SU-DHL-6 (cell line): ENCODE measurements around the gene MBD5.

Experiments used
- H2AFZ ChIP-seq: fragments of 200-600 bp; sonication (generic); 2 replicates; pipeline ENCODE4 v1.6.1; 2014; ENCODE audit warnings: low read depth, mild to moderate bottlenecking, moderate library complexity, mixed read lengths, antibody characterized with exemption, low read length; ENCODE audit not compliant: severe bottlenecking
- H3F3A ChIP-seq: fragments of 200-600 bp; shearing (Covaris generic); 2 replicates; pipeline ENCODE4 v1.6.0; 2016; ENCODE audit warnings: antibody characterized with exemption, mild to moderate bottlenecking; ENCODE audit not compliant: insufficient read depth
- H3K27ac ChIP-seq: fragments of 200-600 bp; sonication (generic); 2 replicates; pipeline ENCODE4 v1.5.1; 2016; ENCODE audit warnings: low read depth, mild to moderate bottlenecking, low read length, moderate library complexity, mixed read lengths
- H3K27me3 ChIP-seq: fragments of 200-600 bp; sonication (generic), shearing (Covaris generic); 2 replicates; pipeline ENCODE4 v1.6.0; 2014; ENCODE audit warnings: mild to moderate bottlenecking, low read length
- H3K36me3 ChIP-seq: fragments of 200-600 bp; sonication (generic); 2 replicates; pipeline ENCODE4 v1.6.1; 2014; ENCODE audit warnings: mild to moderate bottlenecking, low read length, mixed read lengths
- H3K4me2 ChIP-seq: fragments of 300-600, 200-600 bp; shearing (Covaris generic), sonication (generic); 2 replicates; pipeline ENCODE4 v1.6.0; 2014; ENCODE audit warnings: low read length, low read depth, mild to moderate bottlenecking; ENCODE audit not compliant: poor library complexity, severe bottlenecking
- H3K4me3 ChIP-seq: fragments of 200-600 bp; sonication (generic); 2 replicates; pipeline ENCODE4 v1.5.1; 2014; ENCODE audit warnings: antibody characterized with exemption, low read length, mild to moderate bottlenecking, mixed read lengths; ENCODE audit not compliant: insufficient read depth, poor library complexity, severe bottlenecking
- H3K79me2 ChIP-seq: fragments of 200-600 bp; sonication (generic); 2 replicates; pipeline ENCODE4 v1.6.1; 2014; ENCODE audit warnings: mild to moderate bottlenecking, low read length, moderate library complexity; ENCODE audit not compliant: insufficient read depth
- H3K9ac ChIP-seq: fragments of 200-600 bp; sonication (generic); 2 replicates; pipeline ENCODE4 v1.7.0; 2014; ENCODE audit warnings: mild to moderate bottlenecking, low read length
- H3K9me2 ChIP-seq: fragments of 200-600 bp; sonication (generic); replicated peaks from 2 replicates; pipeline ENCODE4 v1.6.1; 2014; ENCODE audit warnings: low read length; ENCODE audit not compliant: insufficient read depth
- H3K9me3 ChIP-seq: fragments of 200-600 bp; sonication (generic); 2 replicates; pipeline ENCODE4 v1.6.1; 2014; ENCODE audit warnings: low read length, mixed read lengths; ENCODE audit not compliant: insufficient read depth
- H4K20me1 ChIP-seq: fragments of 200-600 bp; sonication (generic); 2 replicates; pipeline ENCODE4 v1.6.1; 2014; ENCODE audit warnings: low read depth, mild to moderate bottlenecking, antibody characterized with exemption, low read length, moderate library complexity, mixed read lengths
- CTCF ChIP-seq: fragments of 200-600 bp; sonication (generic); IDR thresholded peaks from one replicate; pipeline ENCODE4 v1.5.1; 2017; ENCODE audit warnings: antibody characterized with exemption, mild to moderate bottlenecking, low read length, moderate library complexity; ENCODE audit not compliant: insufficient read depth, poor library complexity, severe bottlenecking
- EZH2phosphoT487 ChIP-seq: fragments of 200-600 bp; sonication (generic), shearing (Covaris generic); conservative IDR thresholded peaks from 2 replicates; pipeline ENCODE4 v1.6.1; 2018; ENCODE audit warnings: mild to moderate bottlenecking, antibody characterized with exemption, low read length, moderate library complexity, mixed read lengths

Gene MBD5

GRCh38 chr2:148447877-148448276 is 427.0 kb downstream of the MBD5 start:
- Histone ChIP-seq H3K4me3 (no peak overlapping the region), H3K9me3 (no peaks in the 10 kb centered on the region), H3K79me2 (no peaks in the 10 kb centered on the region), H3K9me2 (no peaks in the 10 kb centered on the region), H2AFZ (no peak overlapping the region), H3K4me2 (no peak overlapping the region), H3K27me3 (no peaks in the 10 kb centered on the region), H3K36me3 (no peaks in the 10 kb centered on the region), H3F3A (no peaks in the 10 kb centered on the region), H3K9ac (no peak overlapping the region), H4K20me1 (no peaks in the 10 kb centered on the region), H3K27ac (no peak overlapping the region)
- no peak for TF ChIP-seq EZH2phosphoT487
- TF ChIP-seq CTCF, result no peak

GRCh38 chr2:148450531-148450930 is 429.6 kb downstream of the MBD5 start:
- Histone ChIP-seq H3K9me3 (no peaks in the 10 kb centered on the region), H3K4me2 (no peak overlapping the region), H3K4me3 (no peak overlapping the region), H3K27ac (no peak overlapping the region), H3K27me3 (no peaks in the 10 kb centered on the region), H3K36me3 (no peaks in the 10 kb centered on the region), H2AFZ (no peak overlapping the region), H3K9ac (no peak overlapping the region), H3F3A (no peaks in the 10 kb centered on the region), H3K79me2 (no peaks in the 10 kb centered on the region), H4K20me1 (no peaks in the 10 kb centered on the region), H3K9me2 (no peaks in the 10 kb centered on the region)
- TF ChIP-seq CTCF, result no peak
- TF ChIP-seq EZH2phosphoT487, result no peak

- Histone ChIP-seq H3K27me3 (no peaks in the 10 kb centered on the region), H3K27ac (no peak overlapping the region), H3K9ac (no peak overlapping the region), H3K4me3 (no peak overlapping the region), H3K9me2 (no peaks in the 10 kb centered on the region), H3K4me2 (no peak overlapping the region), H3K9me3 (no peaks in the 10 kb centered on the region), H3K36me3 (no peaks in the 10 kb centered on the region), H3K79me2 (no peaks in the 10 kb centered on the region), H2AFZ (no peak overlapping the region), H4K20me1 (no peaks in the 10 kb centered on the region), H3F3A (no peaks in the 10 kb centered on the region)
- no peak for TF ChIP-seq CTCF
- no peak for TF ChIP-seq EZH2phosphoT487
Observed at GRCh38 chr2:148451046-148451445, 430.2 kb downstream of the MBD5 start.
